GM19372 (cell line): ENCODE data around the gene TSPAN5.
A peak's percentile ranks its signal among the peaks of the same experiment; 100 is the strongest.
"Not testable (repeated sequence)": the region's sequence is repeated elsewhere in the genome, so short reads cannot be mapped to it uniquely, and the experiment has no call there.

ENCODE experiments used
- ATAC-seq: cut with Tn5 transposase; IDR thresholded peaks from one replicate; pipeline ENCODE4 v1.9.1; 2021; ENCODE audit warnings: mild to moderate bottlenecking, low read depth, moderate library complexity; ENCODE audit not compliant: unreplicated experiment

TSPAN5 gene

GRCh38 chr4:98658287-98659105, at the start of gene TSPAN5:
TSPAN5 (minus strand) TSS chr4:98658611.
- ATAC-seq, result peak; percentile 71

GRCh38 chr4:98706935-98707334, 48.5 kb upstream of the TSPAN5 start:
- no peak for ATAC-seq

- ATAC-seq, result no peak
Measured at GRCh38 chr4:98706200-98706813, 47.9 kb upstream of the TSPAN5 start.

GRCh38 chr4:98705586-98705985, 47.2 kb upstream of the TSPAN5 start:
- not testable (repeated sequence) for ATAC-seq

- no peak for ATAC-seq
Measured at GRCh38 chr4:98700656-98701055, 42.2 kb upstream of the TSPAN5 start.

- ATAC-seq, result no peak
Measured at GRCh38 chr4:98694076-98694475, 35.7 kb upstream of the TSPAN5 start.

- no peak for ATAC-seq
Measured at GRCh38 chr4:98692411-98692810, 34.0 kb upstream of the TSPAN5 start.

- no peak for ATAC-seq
Measured at GRCh38 chr4:98691588-98691987, 33.2 kb upstream of the TSPAN5 start.

- no peak for ATAC-seq
Measured at GRCh38 chr4:98689507-98690174, 31.2 kb upstream of the TSPAN5 start.

- ATAC-seq, result no peak
Measured at GRCh38 chr4:98688411-98689290, 30.2 kb upstream of the TSPAN5 start.

GRCh38 chr4:98687876-98688275, 29.5 kb upstream of the TSPAN5 start:
- ATAC-seq, result no peak

GRCh38 chr4:98686847-98687246, 28.4 kb upstream of the TSPAN5 start:
- no peak for ATAC-seq

- ATAC-seq, result no peak
Measured at GRCh38 chr4:98686043-98686707, 27.8 kb upstream of the TSPAN5 start.

GRCh38 chr4:98685225-98686042, 27.0 kb upstream of the TSPAN5 start:
- no peak for ATAC-seq

- no peak for ATAC-seq
Measured at GRCh38 chr4:98682719-98683118, 24.3 kb upstream of the TSPAN5 start.

GRCh38 chr4:98680806-98681205, 22.4 kb upstream of the TSPAN5 start:
- no peak for ATAC-seq

- ATAC-seq, result no peak
Measured at GRCh38 chr4:98679738-98680137, 21.3 kb upstream of the TSPAN5 start.

- no peak for ATAC-seq
Measured at GRCh38 chr4:98677799-98678198, 19.4 kb upstream of the TSPAN5 start.
